Stimulated activated memory B cell treated with anti-CD40 and anti-IgM and Interleukin-4, amounts not matched to agents 10 μg/mL and 1 μg/mL and 100 μg/mL, for 72 hours (primary cell): Measurements from ENCODE around the gene ZNF143.
A peak's percentile ranks its signal among the peaks of the same experiment; 100 is the strongest.

ENCODE experiments used
- ATAC-seq: fragments of 150-1000 bp; cut with Tn5 transposase; 2 replicates; pipeline ENCODE4 v1.10.0; 2021
- H3K27ac Mint-ChIP-seq: one replicate; pipeline ENCODE4 v1.8.0; 2022; ENCODE audit warnings: mild to moderate bottlenecking, mixed read lengths
- H3K27me3 Mint-ChIP-seq: one replicate; pipeline ENCODE4 v1.8.0; 2022; ENCODE audit warnings: mixed read lengths
- H3K36me3 Mint-ChIP-seq: one replicate; pipeline ENCODE4 v1.8.0; 2022; ENCODE audit warnings: mixed read lengths
- H3K4me1 Mint-ChIP-seq: one replicate; pipeline ENCODE4 v1.8.0; 2022; ENCODE audit warnings: mixed read lengths
- H3K4me3 Mint-ChIP-seq: one replicate; pipeline ENCODE4 v1.8.0; 2022; ENCODE audit warnings: mild to moderate bottlenecking, moderate library complexity, mixed read lengths
- H3K9me3 Mint-ChIP-seq: one replicate; pipeline ENCODE4 v1.8.0; 2022; ENCODE audit warnings: mixed read lengths

The ZNF143 gene

GRCh38 chr11:9573775-9574621 lies 113.2 kb downstream of the ZNF143 start:
- H3K4me3 Mint-ChIP-seq, result peak overlapping the region; percentile 96
- H3K36me3 Mint-ChIP-seq, result peaks cover 28% of the 10 kb centered on the region
- peak overlapping the region; percentile 91 for H3K27ac Mint-ChIP-seq
- peaks cover 64% of the 10 kb centered on the region for H3K4me1 Mint-ChIP-seq
- no peaks in the 10 kb centered on the region for H3K9me3 Mint-ChIP-seq
- H3K27me3 Mint-ChIP-seq, result no peaks in the 10 kb centered on the region
- peak; percentile 64 for ATAC-seq

- no peaks in the 10 kb centered on the region for H3K9me3 Mint-ChIP-seq
- ATAC-seq, result no peak
- peak overlapping the region; percentile 96 for H3K4me3 Mint-ChIP-seq
- peak overlapping the region; percentile 91 for H3K27ac Mint-ChIP-seq
- H3K27me3 Mint-ChIP-seq, result no peaks in the 10 kb centered on the region
- H3K36me3 Mint-ChIP-seq, result peaks cover 34% of the 10 kb centered on the region
- H3K4me1 Mint-ChIP-seq, result peaks cover 61% of the 10 kb centered on the region
Observed at GRCh38 chr11:9574622-9575259, 113.9 kb downstream of the ZNF143 start.

GRCh38 chr11:9575260-9576240 lies 114.7 kb downstream of the ZNF143 start:
- H3K4me3 Mint-ChIP-seq, result peak overlapping the region; percentile 96
- no peak for ATAC-seq
- H3K4me1 Mint-ChIP-seq, result peaks cover 53% of the 10 kb centered on the region
- H3K27me3 Mint-ChIP-seq, result no peaks in the 10 kb centered on the region
- no peaks in the 10 kb centered on the region for H3K9me3 Mint-ChIP-seq
- H3K36me3 Mint-ChIP-seq, result peaks cover 35% of the 10 kb centered on the region
- H3K27ac Mint-ChIP-seq, result peak overlapping the region; percentile 91

GRCh38 chr11:9576701-9577381 lies 116.0 kb downstream of the ZNF143 start:
- peaks cover 45% of the 10 kb centered on the region for H3K4me1 Mint-ChIP-seq

GRCh38 chr11:9577556-9577955 lies 116.7 kb downstream of the ZNF143 start:
- Mint-ChIP-seq H3K27me3 (no peaks in the 10 kb centered on the region), H3K27ac (peak overlapping the region; percentile 81), H3K4me1 (peaks cover 38% of the 10 kb centered on the region), H3K9me3 (no peaks in the 10 kb centered on the region), H3K36me3 (peaks cover 55% of the 10 kb centered on the region), H3K4me3 (peak overlapping the region; percentile 76)
- no peak for ATAC-seq

More at GRCh38 chr11:9576701-9577381, 116.0 kb downstream of the ZNF143 start:
- Mint-ChIP-seq H3K36me3 (peaks cover 48% of the 10 kb centered on the region), H3K4me3 (peak overlapping the region; percentile 76), H3K27me3 (no peaks in the 10 kb centered on the region), H3K9me3 (no peaks in the 10 kb centered on the region), H3K27ac (peak overlapping the region; percentile 81)
- no peak for ATAC-seq
